Thyroid gland (tissue), 4 donors: ENCODE data around the gene DENND1A. TPM values are rescaled to one million over a fixed set of nuclear protein-coding genes. Genes with fewer than 3 reads are reported as not detected.

Experiments
- DNase-seq, 2 donors: peaks; one replicate each; pipeline ENCODE4 v3.0.0-alpha.2; 2019
- H3K27ac ChIP-seq, 3 donors: fragments of 200-600 bp; sonication (generic); 1 replicate in 2 of 3; 2 replicates in 1 of 3; pipeline ENCODE4 v1.5.1; 2016 to 2019; ENCODE audit warnings: mild to moderate bottlenecking in 1 of 3, moderate library complexity in 1 of 3
- H3K27me3 ChIP-seq: fragments of 200-600 bp; sonication (generic); one replicate; pipeline ENCODE4 v1.5.1; 2019
- H3K36me3 ChIP-seq, 2 donors: fragments of 200-600 bp; sonication (generic); one replicate each; pipeline ENCODE4 v1.5.1; 2016 to 2019
- H3K4me1 ChIP-seq, 2 donors: fragments of 200-600 bp; sonication (generic); one replicate each; pipeline ENCODE4 v1.5.1; 2017 to 2019
- H3K4me3 ChIP-seq, 3 donors: fragments of 200-600 bp; sonication (generic); replicated peaks in 1 of 3; 1 replicate in 2 of 3; 2 replicates in 1 of 3; pipeline ENCODE4 v1.5.1; 2016; ENCODE audit warnings: mild to moderate bottlenecking in 1 of 3
- H3K9me3 ChIP-seq: fragments of 200-600 bp; sonication (generic); one replicate; pipeline ENCODE4 v1.5.1; 2017
- CTCF ChIP-seq, 6 experiments: fragments of 200-600 bp in 3 of 6; fragments of 450-650 bp in 3 of 6; sonication (generic) in 3 of 6; IDR thresholded peaks; one replicate each; pipeline ENCODE4 v1.5.1; 2016 to 2019; ENCODE audit warnings: antibody characterized with exemption in 6 of 6, mild to moderate bottlenecking in 2 of 6, inconsistent platforms in 1 of 6, moderate library complexity in 1 of 6
- POLR2A ChIP-seq, 2 donors: fragments of 450-650 bp; IDR thresholded peaks; one replicate each; pipeline ENCODE4 v1.6.1; 2017; ENCODE audit warnings: antibody characterized with exemption in 2 of 2, mild to moderate bottlenecking in 2 of 2, moderate library complexity in 1 of 2
- WGBS, 2 donors: methylation state at CpG; one replicate each; pipeline ENCODE4 v1.1.5; 2017; 5-methylcytosine and 5-hydroxymethylcytosine counted together
- intact Hi-C: fragments of 100-400 bp; cut with DNase I; formaldehyde crosslinking; loops from one replicate; pipeline ENCODE4 v1.15.1; 2023
- total RNA-seq, 4 donors: library from RNA; depleted of rRNA; stranded (reverse); fragments of >200 nt; gene quantifications; one replicate each; pipeline ENCODE4 v1.2.3, GENCODE V29; 2016

The DENND1A gene
- total RNA-seq, 4 donors from 2014 or later, result 18.8 to 34.4 (median 28.2) TPM

GRCh38 chr9:123725389-123725788 is 204.5 kb downstream of the DENND1A start:
- TF ChIP-seq CTCF (IDR thresholded peaks at IDR 0.05) (peak in 1 of 6 experiments; percentile 22), POLR2A (IDR thresholded peaks at IDR 0.05) (no peak)
- 35 to 42% methylated on average over 8 of the region's 8 CpGs for WGBS, 2 donors
- H3K27me3 ChIP-seq, result no peaks in the 10 kb centered on the region
- peak; percentile 87 to 91 for DNase-seq
- peak overlapping the region; percentile 12 to 67 (median 44) for H3K27ac ChIP-seq
- peaks cover 16 to 29% of the 10 kb centered on the region in 2 donors for H3K4me1 ChIP-seq
- H3K36me3 ChIP-seq, result no peaks in the 10 kb centered on the region
- no peak overlapping the region for H3K4me3 ChIP-seq
- intact Hi-C loops, result no loop called here
- H3K9me3 ChIP-seq, result no peaks in the 10 kb centered on the region

GRCh38 chr9:123724211-123724796 is 205.6 kb downstream of the DENND1A start:
- no peaks in the 10 kb centered on the region for H3K27me3 ChIP-seq
- TF ChIP-seq CTCF (IDR thresholded peaks at IDR 0.05) (peak in 3 of 6 experiments; percentile 19 to 40 (median 31)), POLR2A (IDR thresholded peaks at IDR 0.05) (no peak)
- H3K9me3 ChIP-seq, result no peaks in the 10 kb centered on the region
- no peaks in the 10 kb centered on the region for H3K36me3 ChIP-seq
- H3K4me1 ChIP-seq, result peaks cover 16 to 29% of the 10 kb centered on the region in 2 donors
- WGBS, 2 donors, result 92 to 93% methylated on average over 2 of the region's 2 CpGs
- no peak overlapping the region for H3K4me3 ChIP-seq
- intact Hi-C loops, result no loop called here
- peak; percentile 8 to 42 for DNase-seq
- peak overlapping the region; percentile 42 to 67 (median 44) for H3K27ac ChIP-seq

GRCh38 chr9:123723135-123723875 is 206.6 kb downstream of the DENND1A start:
- H3K36me3 ChIP-seq, result no peaks in the 10 kb centered on the region
- no peak overlapping the region for H3K4me3 ChIP-seq
- 95 to 98% methylated on average over 4 of the region's 4 CpGs for WGBS, 2 donors
- H3K27me3 ChIP-seq, result no peaks in the 10 kb centered on the region
- peak overlapping the region in 2 of 3 donors; percentile 42 to 67 for H3K27ac ChIP-seq
- H3K9me3 ChIP-seq, result no peaks in the 10 kb centered on the region
- intact Hi-C loops, result no loop called here
- H3K4me1 ChIP-seq, result peaks cover 16 to 31% of the 10 kb centered on the region in 2 donors
- TF ChIP-seq POLR2A (IDR thresholded peaks at IDR 0.05) (no peak), CTCF (IDR thresholded peaks at IDR 0.05) (no peak)
- DNase-seq, result no peak

- Histone ChIP-seq H3K4me1 (peaks cover 16 to 40% of the 10 kb centered on the region in 2 donors), H3K27ac (no peak overlapping the region), H3K36me3 (no peaks in the 10 kb centered on the region), H3K27me3 (no peaks in the 10 kb centered on the region), H3K9me3 (no peaks in the 10 kb centered on the region), H3K4me3 (no peak overlapping the region)
- TF ChIP-seq POLR2A (IDR thresholded peaks at IDR 0.05) (no peak), CTCF (IDR thresholded peaks at IDR 0.05) (no peak)
- no peak for DNase-seq
- intact Hi-C loops, result no loop called here
- WGBS, 2 donors, result 96 to 98% methylated on average over 4 of the region's 4 CpGs
Observed at GRCh38 chr9:123722378-123722777, 207.5 kb downstream of the DENND1A start.

- no peaks in the 10 kb centered on the region for H3K36me3 ChIP-seq
- DNase-seq, result no peak
- no peaks in the 10 kb centered on the region for H3K27me3 ChIP-seq
- peaks cover 10 to 16% of the 10 kb centered on the region in 2 donors for H3K4me1 ChIP-seq
- TF ChIP-seq POLR2A (IDR thresholded peaks at IDR 0.05), result no peak
- TF ChIP-seq CTCF (IDR thresholded peaks at IDR 0.05), result no peak
- no peak overlapping the region for H3K4me3 ChIP-seq
- no peaks in the 10 kb centered on the region for H3K9me3 ChIP-seq
- peak overlapping the region in 2 of 3 donors; percentile 10 to 28 for H3K27ac ChIP-seq
- WGBS, 2 donors, result 98 to 100% methylated on average over 1 of the region's 1 CpG
- intact Hi-C loops, result no loop called here
Observed at GRCh38 chr9:123718188-123718587, 211.7 kb downstream of the DENND1A start.
